Type B pancreatic cell (in vitro differentiated cells): ENCODE data around the gene CAPZA3. TPM values are rescaled to one million over a fixed set of nuclear protein-coding genes. Genes with fewer than 3 reads are reported as not detected.
"Not testable (repeated sequence)": the region's sequence is repeated elsewhere in the genome, so short reads cannot be mapped to it uniquely, and the experiment has no call there.

Experiments used
- DNase-seq: peaks from one replicate; pipeline ENCODE4 v3.0.0; 2021; ENCODE audit warnings: mixed read lengths; ENCODE audit not compliant: unreplicated experiment; ENCODE audit errors: extremely low spot score
- H3K27ac Mint-ChIP-seq: 2 replicates; pipeline ENCODE4 v1.8.0; 2021; ENCODE audit warnings: mild to moderate bottlenecking, mixed read lengths
- H3K27me3 Mint-ChIP-seq: 2 replicates; pipeline ENCODE4 v1.8.0; 2021; ENCODE audit warnings: mixed read lengths
- H3K36me3 Mint-ChIP-seq: 2 replicates; pipeline ENCODE4 v1.8.0; 2021; ENCODE audit warnings: mixed read lengths
- H3K4me1 Mint-ChIP-seq: one replicate; pipeline ENCODE4 v1.8.0; 2021; ENCODE audit warnings: mixed read lengths; ENCODE audit not compliant: unreplicated experiment
- H3K4me3 Mint-ChIP-seq: 2 replicates; pipeline ENCODE4 v1.8.0; 2021; ENCODE audit warnings: mild to moderate bottlenecking, mixed read lengths
- H3K9me3 Mint-ChIP-seq: 2 replicates; pipeline ENCODE4 v1.8.0; 2021; ENCODE audit warnings: mixed read lengths
- long read RNA-seq: library from polyadenylated mRNA; unstranded; transcript quantifications from one replicate; pipeline ENCODE4 v2.0.0, GENCODE V29; 2020
- total RNA-seq: library from RNA; stranded (reverse); gene quantifications from 2 replicates; pipeline ENCODE4 v1.2.1, GENCODE V29; 2021; ENCODE audit warnings: low replicate concordance
- TF ChIP-seq, protein P1 (sequence below): fragments of 200-600 bp; sonication (generic); conservative IDR thresholded peaks from 2 replicates; pipeline ENCODE4 v1.5.0; 2021; ENCODE audit warnings: antibody characterized with exemption, mild to moderate bottlenecking

The CAPZA3 gene
- not detected in 2 replicates for total RNA-seq
- long read RNA-seq, result 0 reads

GRCh38 chr12:18737819-18738218 is at the start of gene CAPZA3, which contains the start of gene PLCZ1:
TSS of gene CAPZA3 (plus strand) at chr12:18738119. CDS start at chr12:18738269, 150 bp downstream.
TSS of gene PLCZ1 (minus strand) at chr12:18738012. CDS start at chr12:18737371, 641 bp downstream.
- no peak within 1 kb of the TSS for H3K4me3 Mint-ChIP-seq
- TF ChIP-seq, protein P1, sequence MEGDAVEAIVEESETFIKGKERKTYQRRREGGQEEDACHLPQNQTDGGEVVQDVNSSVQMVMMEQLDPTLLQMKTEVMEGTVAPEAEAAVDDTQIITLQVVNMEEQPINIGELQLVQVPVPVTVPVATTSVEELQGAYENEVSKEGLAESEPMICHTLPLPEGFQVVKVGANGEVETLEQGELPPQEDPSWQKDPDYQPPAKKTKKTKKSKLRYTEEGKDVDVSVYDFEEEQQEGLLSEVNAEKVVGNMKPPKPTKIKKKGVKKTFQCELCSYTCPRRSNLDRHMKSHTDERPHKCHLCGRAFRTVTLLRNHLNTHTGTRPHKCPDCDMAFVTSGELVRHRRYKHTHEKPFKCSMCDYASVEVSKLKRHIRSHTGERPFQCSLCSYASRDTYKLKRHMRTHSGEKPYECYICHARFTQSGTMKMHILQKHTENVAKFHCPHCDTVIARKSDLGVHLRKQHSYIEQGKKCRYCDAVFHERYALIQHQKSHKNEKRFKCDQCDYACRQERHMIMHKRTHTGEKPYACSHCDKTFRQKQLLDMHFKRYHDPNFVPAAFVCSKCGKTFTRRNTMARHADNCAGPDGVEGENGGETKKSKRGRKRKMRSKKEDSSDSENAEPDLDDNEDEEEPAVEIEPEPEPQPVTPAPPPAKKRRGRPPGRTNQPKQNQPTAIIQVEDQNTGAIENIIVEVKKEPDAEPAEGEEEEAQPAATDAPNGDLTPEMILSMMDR, result no peak
- no peaks in the 10 kb centered on the region for H3K27me3 Mint-ChIP-seq
- H3K4me1 Mint-ChIP-seq, result no peaks in the 10 kb centered on the region
- no peak for DNase-seq
- no peaks in the 10 kb centered on the region for H3K36me3 Mint-ChIP-seq
- H3K9me3 Mint-ChIP-seq, result peaks cover 11% of the 10 kb centered on the region
- H3K27ac Mint-ChIP-seq, result no peak within 1 kb of the TSS

GRCh38 chr12:18689771-18690170 is 48.1 kb upstream of the CAPZA3 start:
- no peaks in the 10 kb centered on the region for H3K27me3 Mint-ChIP-seq
- H3K36me3 Mint-ChIP-seq, result no peaks in the 10 kb centered on the region
- TF ChIP-seq, protein P1, result no peak
- no peak overlapping the region for H3K4me3 Mint-ChIP-seq
- no peaks in the 10 kb centered on the region for H3K4me1 Mint-ChIP-seq
- peaks cover 4% of the 10 kb centered on the region for H3K9me3 Mint-ChIP-seq
- H3K27ac Mint-ChIP-seq, result no peak overlapping the region
- no peak for DNase-seq

DNA sequence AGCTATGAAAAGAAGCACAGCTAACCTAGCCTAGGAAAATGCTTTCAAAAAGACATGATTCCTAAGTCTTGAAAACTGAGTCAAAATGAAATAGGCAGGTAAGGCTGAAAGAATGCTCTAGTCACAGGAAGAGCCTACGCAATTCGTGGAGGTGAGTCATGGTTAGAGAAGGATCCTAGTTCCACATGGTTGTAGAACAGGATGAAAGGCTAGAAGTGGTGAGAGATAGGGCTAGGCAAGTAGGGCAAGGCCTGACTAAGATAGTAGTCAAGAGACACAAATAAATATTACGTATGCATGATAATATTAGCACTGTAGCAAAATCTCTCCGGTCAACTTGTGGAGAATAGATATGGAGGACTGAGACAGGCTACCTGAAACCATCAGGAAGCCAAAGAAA is 47.3 kb upstream of the CAPZA3 start:
- H3K9me3 Mint-ChIP-seq, result peaks cover 4% of the 10 kb centered on the region
- H3K27ac Mint-ChIP-seq, result no peak overlapping the region
- no peaks in the 10 kb centered on the region for H3K4me1 Mint-ChIP-seq
- TF ChIP-seq, protein P1, result no peak
- no peaks in the 10 kb centered on the region for H3K27me3 Mint-ChIP-seq
- H3K36me3 Mint-ChIP-seq, result no peaks in the 10 kb centered on the region
- no peak overlapping the region for H3K4me3 Mint-ChIP-seq
- no peak for DNase-seq

DNA sequence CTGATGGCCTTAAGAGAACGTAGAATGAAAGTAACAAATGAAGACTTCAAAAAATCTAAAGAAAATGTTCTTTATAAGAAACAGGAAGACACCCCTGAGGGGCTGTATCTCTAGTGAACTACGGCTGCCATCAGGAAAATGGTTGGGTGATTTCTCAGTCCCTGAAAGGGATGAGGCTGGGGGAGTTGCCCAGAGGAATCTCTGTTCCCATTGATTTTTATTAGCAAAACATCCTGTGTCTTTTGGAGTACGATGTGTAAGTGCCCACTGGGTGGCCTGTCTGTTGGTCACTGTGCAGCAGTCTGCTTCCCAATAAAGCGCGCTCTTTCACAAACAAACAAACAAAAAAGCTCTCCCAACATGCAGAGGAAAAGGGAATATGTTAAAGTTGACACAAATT is 43.9 kb upstream of the CAPZA3 start:
- H3K4me1 Mint-ChIP-seq, H3K27me3 Mint-ChIP-seq, DNase-seq, H3K9me3 Mint-ChIP-seq, H3K36me3 Mint-ChIP-seq, H3K4me3 Mint-ChIP-seq, H3K27ac Mint-ChIP-seq: not testable (repeated sequence)

DNA sequence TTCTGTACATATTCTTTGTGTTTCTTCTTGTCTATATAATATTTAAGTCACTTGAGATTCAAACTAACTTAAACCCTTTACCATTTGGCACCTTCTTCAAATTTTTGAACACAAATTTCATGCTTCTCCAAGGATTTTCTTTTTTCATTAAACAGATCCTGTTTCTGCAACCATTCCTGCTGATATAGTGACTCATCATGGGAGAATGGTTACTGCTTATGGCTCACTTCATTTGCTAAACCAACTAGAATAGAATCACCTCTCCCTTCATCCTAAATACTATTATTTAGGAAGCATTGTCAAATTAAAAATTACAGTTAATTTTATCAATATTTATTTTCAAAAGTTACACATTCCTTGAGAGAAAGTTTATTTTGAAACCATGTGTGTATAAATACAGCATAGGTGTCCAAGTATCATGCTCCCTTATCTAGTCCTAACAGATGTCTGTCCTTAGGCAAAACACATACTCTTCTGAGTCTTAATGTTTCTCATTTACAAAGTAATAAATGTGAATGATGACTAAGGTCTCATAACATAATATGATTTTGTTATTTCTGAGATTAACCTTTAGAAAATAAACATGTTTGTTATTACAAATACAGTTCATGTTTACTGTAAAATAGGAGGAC is 40.8 kb upstream of the CAPZA3 start:
- Mint-ChIP-seq H3K27me3 (no peaks in the 10 kb centered on the region), H3K9me3 (no peaks in the 10 kb centered on the region), H3K4me3 (no peak overlapping the region), H3K36me3 (no peaks in the 10 kb centered on the region), H3K27ac (no peak overlapping the region), H3K4me1 (no peaks in the 10 kb centered on the region)
- DNase-seq, result no peak
- TF ChIP-seq, protein P1, result no peak

GRCh38 chr12:18700271-18700670 is 37.6 kb upstream of the CAPZA3 start:
- H3K36me3 Mint-ChIP-seq, result peaks cover 4% of the 10 kb centered on the region
- no peaks in the 10 kb centered on the region for H3K9me3 Mint-ChIP-seq
- TF ChIP-seq, protein P1, result no peak
- no peak overlapping the region for H3K4me3 Mint-ChIP-seq
- H3K27ac Mint-ChIP-seq, result no peak overlapping the region
- no peaks in the 10 kb centered on the region for H3K4me1 Mint-ChIP-seq
- H3K27me3 Mint-ChIP-seq, result no peaks in the 10 kb centered on the region
- no peak for DNase-seq
